ENCODE data around the gene TNFAIP8L2. TPM values are rescaled to one million over a fixed set of nuclear protein-coding genes. Genes with fewer than 3 reads are reported as not detected.
"Not testable (repeated sequence)": the region's sequence is repeated elsewhere in the genome, so short reads cannot be mapped to it uniquely, and the experiment has no call there.

The TNFAIP8L2 gene
- total RNA-seq, 1 donor from 2014 or later: not detected

- no peak for DNase-seq (ENCODE audit: low spot score)
- Histone ChIP-seq H3K27me3 (no peaks in the 10 kb centered on the region), H3F3A (ENCODE audit: low read depth) (no peaks in the 10 kb centered on the region), H2AFZ (replicated peaks) (no peak overlapping the region), H3K9me3 (ENCODE audit: low read depth) (no peaks in the 10 kb centered on the region), H3K79me2 (ENCODE audit: low read depth) (no peaks in the 10 kb centered on the region), H4K20me1 (ENCODE audit: low read depth) (no peaks in the 10 kb centered on the region), H3K4me2 (no peak overlapping the region), H3K4me1 (no peaks in the 10 kb centered on the region), H3K27ac (no peak overlapping the region), H3K36me3 (no peaks in the 10 kb centered on the region), H3K4me3 (no peak overlapping the region), H3K9ac (no peak overlapping the region)
- H3K9me3 Mint-ChIP-seq: no peaks in the 10 kb centered on the region
- no peak overlapping the region for H3K4me3 Mint-ChIP-seq
- no peak overlapping the region for H3K27ac Mint-ChIP-seq
- TF ChIP-seq EZH2phosphoT487 (IDR thresholded peaks at IDR 0.05): no peak
- TF ChIP-seq EZH2 (IDR thresholded peaks at IDR 0.05): no peak
- TF ChIP-seq CTCF (IDR thresholded peaks at IDR 0.05): no peak
- H3K36me3 Mint-ChIP-seq: peaks cover 36% of the 10 kb centered on the region
- no peaks in the 10 kb centered on the region for H3K27me3 Mint-ChIP-seq (ENCODE audit: insufficient read depth, low read depth)
- H3K4me1 Mint-ChIP-seq: no peaks in the 10 kb centered on the region
Observed at GRCh38 chr1:151176514-151177045, 20.1 kb downstream of the TNFAIP8L2 start.

- no peak overlapping the region for H2AFZ ChIP-seq (replicated peaks)
- H3K79me2 ChIP-seq (ENCODE audit: low read depth): peaks cover 34% of the 10 kb centered on the region
- H3K4me1 ChIP-seq: peaks cover 8% of the 10 kb centered on the region
- H3K9me3 Mint-ChIP-seq: no peaks in the 10 kb centered on the region
- H3F3A ChIP-seq (ENCODE audit: low read depth): no peaks in the 10 kb centered on the region
- peaks cover 41% of the 10 kb centered on the region for H3K36me3 Mint-ChIP-seq
- H3K9ac ChIP-seq: no peak overlapping the region
- no peak for TF ChIP-seq EZH2 (IDR thresholded peaks at IDR 0.05)
- no peak for TF ChIP-seq CTCF (IDR thresholded peaks at IDR 0.05)
- no peak for TF ChIP-seq EZH2phosphoT487 (IDR thresholded peaks at IDR 0.05)
- no peak overlapping the region for H3K4me2 ChIP-seq
- no peak overlapping the region for H3K27ac ChIP-seq
- no peaks in the 10 kb centered on the region for H3K27me3 Mint-ChIP-seq (ENCODE audit: insufficient read depth, low read depth)
- no peaks in the 10 kb centered on the region for H4K20me1 ChIP-seq (ENCODE audit: low read depth)
- no peak overlapping the region for H3K4me3 ChIP-seq
- no peak for DNase-seq (ENCODE audit: low spot score)
- H3K9me3 ChIP-seq (ENCODE audit: low read depth): no peaks in the 10 kb centered on the region
- no peak overlapping the region for H3K4me3 Mint-ChIP-seq
- H3K4me1 Mint-ChIP-seq: peaks cover 11% of the 10 kb centered on the region
- peaks cover 6% of the 10 kb centered on the region for H3K36me3 ChIP-seq
- H3K27me3 ChIP-seq: no peaks in the 10 kb centered on the region
- no peak overlapping the region for H3K27ac Mint-ChIP-seq
Observed at GRCh38 chr1:151184211-151184610, 27.8 kb downstream of the TNFAIP8L2 start.

- peaks cover 41% of the 10 kb centered on the region for H3K79me2 ChIP-seq (ENCODE audit: low read depth)
- no peaks in the 10 kb centered on the region for H4K20me1 ChIP-seq (ENCODE audit: low read depth)
- no peak overlapping the region for H3K27ac ChIP-seq
- Mint-ChIP-seq H3K27me3 (ENCODE audit: insufficient read depth, low read depth) (no peaks in the 10 kb centered on the region), H3K9me3 (no peaks in the 10 kb centered on the region), H3K4me1 (peaks cover 17% of the 10 kb centered on the region), H3K36me3 (peaks cover 26% of the 10 kb centered on the region), H3K27ac (no peak overlapping the region), H3K4me3 (peak overlapping the region; percentile 48)
- no peaks in the 10 kb centered on the region for H3K9me3 ChIP-seq (ENCODE audit: low read depth)
- DNase-seq (ENCODE audit: low spot score): no peak
- TF ChIP-seq EZH2 (IDR thresholded peaks at IDR 0.05) (no peak), EZH2phosphoT487 (IDR thresholded peaks at IDR 0.05) (no peak), CTCF (IDR thresholded peaks at IDR 0.05) (no peak)
- H3K9ac ChIP-seq: no peak overlapping the region
- no peak overlapping the region for H3K4me3 ChIP-seq
- H3K27me3 ChIP-seq: no peaks in the 10 kb centered on the region
- peaks cover 6% of the 10 kb centered on the region for H3K36me3 ChIP-seq
- no peak overlapping the region for H2AFZ ChIP-seq (replicated peaks)
- no peak overlapping the region for H3K4me2 ChIP-seq
- H3K4me1 ChIP-seq: peaks cover 8% of the 10 kb centered on the region
- H3F3A ChIP-seq (ENCODE audit: low read depth): peaks cover 6% of the 10 kb centered on the region
Observed at GRCh38 chr1:151187205-151187604, 30.8 kb downstream of the TNFAIP8L2 start.

- H3K27me3 Mint-ChIP-seq (ENCODE audit: insufficient read depth, low read depth); DNase-seq (ENCODE audit: low spot score); H3F3A ChIP-seq (ENCODE audit: low read depth); H3K9me3 Mint-ChIP-seq; H3K4me1 ChIP-seq; H3K36me3 ChIP-seq; H2AFZ ChIP-seq (replicated peaks); H3K27me3 ChIP-seq; H4K20me1 ChIP-seq (ENCODE audit: low read depth); H3K27ac ChIP-seq; H3K9me3 ChIP-seq (ENCODE audit: low read depth): not testable (repeated sequence)
- peaks cover 19% of the 10 kb centered on the region for H3K36me3 Mint-ChIP-seq
- H3K4me3 ChIP-seq: peak overlapping the region; percentile 99
- H3K79me2 ChIP-seq (ENCODE audit: low read depth): peaks cover 41% of the 10 kb centered on the region
- peak overlapping the region; percentile 100 for H3K4me3 Mint-ChIP-seq
- peaks cover 17% of the 10 kb centered on the region for H3K4me1 Mint-ChIP-seq
- peak overlapping the region; percentile 95 for H3K9ac ChIP-seq
- H3K4me2 ChIP-seq: peak overlapping the region; percentile 99
- peak overlapping the region; percentile 43 for H3K27ac Mint-ChIP-seq
Observed at GRCh38 chr1:151188667-151189066, 32.2 kb downstream of the TNFAIP8L2 start.

All from neural progenitor cell (in vitro differentiated cells).